Stimulated activated CD8-positive, alpha-beta memory T cell treated with anti-CD3 and anti-CD28 coated beads, Interleukin-15, amount 100 ng/mL, for 48 hours (primary cell): ENCODE measurements around the gene SORL1-AS1.
"Not testable (repeated sequence)": the region's sequence is repeated elsewhere in the genome, so short reads cannot be mapped to it uniquely, and the experiment has no call there.

Experiments
- DNase-seq, 2 donors: peaks; one replicate each; pipeline ENCODE4 v3.0.0-alpha.2; 2020; ENCODE audit warnings: low read depth in 2 of 2

SORL1-AS1 gene

DNA sequence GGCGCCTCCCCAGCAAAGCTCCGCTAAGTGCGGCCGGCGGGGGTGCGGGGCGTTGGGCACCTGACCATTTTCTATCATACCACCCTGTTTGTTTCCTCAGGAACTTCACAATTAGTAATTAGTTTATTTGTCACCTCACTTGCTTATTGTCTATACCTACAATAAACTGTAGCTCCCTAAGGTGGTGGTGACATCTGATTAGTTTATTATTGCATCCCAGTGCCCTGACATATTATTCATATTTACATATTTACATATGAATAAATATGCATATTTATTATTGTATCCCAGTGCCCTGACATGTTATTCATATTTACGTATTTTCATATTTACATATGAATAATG, 25.4 kb downstream of the SORL1-AS1 start:
- DNase-seq, result no peak

DNA sequence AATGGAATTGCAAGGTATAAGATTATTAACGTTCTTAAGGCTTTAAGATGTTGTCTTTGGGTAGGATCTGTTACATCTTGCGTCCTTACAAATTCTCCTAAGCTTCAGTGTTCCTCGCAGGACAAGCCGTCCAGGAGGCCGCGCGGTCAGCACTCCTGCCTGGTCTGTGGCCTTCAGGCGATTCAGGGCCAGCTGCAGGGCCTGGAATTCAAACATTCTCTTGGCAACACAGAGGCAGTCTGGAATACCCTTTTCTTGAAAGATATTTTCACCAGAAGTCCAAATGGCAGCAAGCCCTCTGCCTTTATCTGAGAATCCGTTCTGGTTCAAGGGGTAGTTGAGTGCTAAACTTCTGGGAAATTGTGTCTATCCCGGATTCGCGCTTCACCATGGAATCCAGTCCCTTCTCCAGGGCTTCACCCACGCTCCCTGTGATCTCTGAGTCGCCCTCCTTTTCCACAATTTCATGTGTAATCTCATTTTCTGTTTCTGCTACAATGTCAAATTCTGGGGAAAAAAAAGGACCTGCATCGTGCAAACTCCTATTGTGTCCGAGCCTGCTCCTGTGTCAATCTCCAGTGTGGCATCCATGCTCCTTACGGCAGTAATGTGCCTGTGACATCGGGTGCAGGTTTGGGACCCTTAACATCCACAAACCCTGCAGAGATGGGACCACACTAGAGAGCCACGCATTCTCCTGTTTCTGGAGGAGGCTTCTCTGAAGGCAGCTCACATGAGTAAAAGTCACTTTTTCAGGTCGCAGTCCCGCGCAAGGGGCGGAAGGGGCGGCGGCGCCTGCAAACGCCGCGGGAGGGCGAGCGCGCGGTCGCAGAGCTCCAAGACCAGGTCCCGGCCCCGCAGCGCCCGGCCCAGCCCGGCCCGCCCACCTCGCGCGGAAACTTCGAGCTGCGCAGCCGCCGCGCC, 26.0 kb downstream of the SORL1-AS1 start:
- DNase-seq, result peak; percentile 40 to 45

DNA sequence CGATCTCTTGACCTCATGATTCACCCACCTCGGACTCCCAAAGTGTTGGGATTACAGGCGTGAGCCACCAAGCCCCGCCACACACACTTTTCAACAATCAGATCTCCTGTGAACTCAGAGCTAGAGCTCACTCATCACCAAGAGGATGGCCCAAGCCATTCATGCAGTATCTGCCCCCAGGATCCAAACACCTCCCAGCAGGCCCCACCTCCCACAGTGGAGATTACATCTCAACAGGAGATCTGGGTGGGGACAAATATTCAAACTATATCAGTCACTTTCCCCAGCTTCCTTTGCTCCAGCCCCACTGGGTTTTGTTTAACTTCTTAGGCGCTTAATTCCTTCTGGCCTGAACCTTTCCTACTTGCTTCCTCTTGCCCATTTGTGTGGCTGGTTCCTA, 26.9 kb downstream of the SORL1-AS1 start:
- no peak for DNase-seq

DNA sequence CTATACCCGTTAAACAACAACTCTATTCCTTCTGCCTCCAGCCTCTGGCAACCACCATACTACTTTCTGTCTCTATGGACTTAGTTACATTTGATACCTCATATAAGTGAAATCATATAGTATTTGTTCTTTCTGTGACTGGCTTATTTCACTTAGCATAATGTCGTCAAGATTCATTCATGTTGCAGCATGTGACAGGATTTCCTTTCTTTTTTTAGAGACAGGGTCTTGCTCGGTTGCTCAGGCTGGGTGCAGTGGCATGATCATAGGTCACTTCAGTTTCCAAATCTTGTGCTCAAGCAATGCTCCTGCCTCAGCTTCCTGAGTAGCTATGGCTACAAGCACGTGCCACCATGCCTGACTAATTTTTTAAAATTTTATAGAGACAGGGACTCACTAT, 30.1 kb downstream of the SORL1-AS1 start:
- no peak for DNase-seq

DNA sequence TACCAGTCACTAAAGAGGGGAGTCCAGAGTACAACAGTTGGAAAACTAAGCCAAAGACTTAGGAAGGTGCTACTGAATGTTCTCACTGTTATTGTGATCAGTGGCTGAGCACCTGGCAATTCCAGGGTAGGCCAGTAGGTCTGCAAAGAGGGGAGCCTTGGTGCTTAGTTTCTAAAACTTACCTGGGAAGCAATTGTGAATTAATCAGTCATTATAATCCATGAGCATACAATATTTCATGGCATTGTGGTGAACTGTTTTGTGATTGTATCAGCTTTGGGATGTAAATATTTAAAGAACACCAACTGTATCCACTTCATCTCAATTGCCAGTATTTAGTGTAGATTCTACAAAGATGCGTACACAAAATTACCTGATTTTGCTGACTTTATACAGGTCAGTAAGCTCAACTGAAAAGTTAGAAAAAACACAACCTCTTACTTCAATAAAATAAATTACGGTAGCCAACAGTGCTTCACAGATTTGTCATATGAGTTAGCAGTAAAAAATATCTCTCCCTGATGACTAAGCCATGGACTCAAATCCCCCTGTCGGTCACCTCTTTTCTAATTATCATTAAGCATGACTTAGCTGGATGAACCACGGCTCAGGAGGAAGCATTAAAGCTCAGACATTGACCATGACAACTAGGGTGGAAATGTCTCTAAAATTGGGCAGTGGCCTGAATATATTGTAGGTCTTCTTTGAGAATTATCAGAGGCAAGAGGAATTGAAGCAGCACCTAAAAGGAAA, 31.4 kb downstream of the SORL1-AS1 start:
- DNase-seq, result no peak

DNA sequence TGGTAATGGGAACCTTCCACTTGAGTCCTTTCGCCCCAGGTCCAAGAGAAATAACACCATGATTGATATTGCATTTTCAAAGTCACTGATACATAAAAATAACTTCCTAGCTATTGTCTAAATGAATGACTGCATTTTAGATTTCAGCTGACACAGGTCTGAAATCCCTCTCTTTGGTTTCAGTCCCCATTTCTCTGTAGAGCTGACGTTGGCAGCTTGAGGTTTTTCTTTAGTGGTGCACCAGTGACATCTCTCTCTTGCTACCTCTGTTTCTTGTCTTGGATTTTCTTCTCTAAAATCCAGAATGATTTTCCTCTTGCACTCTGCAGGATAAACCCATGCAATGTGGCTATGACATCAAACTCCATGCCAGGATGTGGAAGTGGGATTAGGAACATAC, 32.4 kb downstream of the SORL1-AS1 start:
- DNase-seq, result no peak

DNA sequence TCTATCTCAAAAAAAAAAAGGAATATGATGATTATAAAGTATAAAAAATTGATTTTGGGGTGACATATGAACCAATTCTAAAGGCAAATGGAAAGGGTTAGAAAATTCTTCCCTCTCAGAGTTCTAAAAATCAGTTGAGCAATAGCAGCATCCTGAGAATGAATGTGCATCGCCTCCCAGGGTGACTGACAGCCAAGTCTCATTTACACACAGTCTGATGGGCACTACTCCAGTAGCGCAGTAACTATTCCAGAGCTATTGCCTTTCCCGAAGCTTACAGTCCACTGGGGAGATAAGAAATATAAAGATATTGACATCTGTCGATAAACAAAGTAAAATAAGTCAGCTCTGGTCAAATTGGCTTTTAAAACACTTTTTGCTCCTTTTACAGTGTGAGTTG, 32.9 kb downstream of the SORL1-AS1 start:
- DNase-seq, result no peak

DNA sequence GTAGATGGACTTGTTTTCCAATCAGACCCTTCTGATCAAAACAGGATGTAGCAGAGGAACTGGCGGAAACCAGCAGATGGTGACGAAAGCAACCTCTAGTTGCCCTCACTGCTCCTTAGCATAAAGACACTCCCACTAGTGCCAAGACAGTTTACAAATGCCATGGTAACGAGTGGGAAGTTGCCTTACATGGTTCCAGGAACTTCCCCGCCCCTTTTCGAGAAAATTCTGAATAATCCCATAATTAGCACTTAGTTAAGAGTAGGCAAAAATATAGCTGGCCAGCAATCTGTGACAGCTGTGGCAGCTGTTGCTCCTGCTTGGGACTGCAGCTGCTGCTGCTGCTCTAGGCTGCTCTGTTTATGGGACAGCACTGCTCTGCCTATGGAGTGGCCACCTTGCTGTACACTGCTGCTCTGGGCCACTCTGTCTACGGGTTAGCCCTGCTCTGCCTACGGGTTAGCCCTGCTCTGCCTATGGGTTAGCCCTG, 34.1 kb downstream of the SORL1-AS1 start:
- DNase-seq, result no peak

DNA sequence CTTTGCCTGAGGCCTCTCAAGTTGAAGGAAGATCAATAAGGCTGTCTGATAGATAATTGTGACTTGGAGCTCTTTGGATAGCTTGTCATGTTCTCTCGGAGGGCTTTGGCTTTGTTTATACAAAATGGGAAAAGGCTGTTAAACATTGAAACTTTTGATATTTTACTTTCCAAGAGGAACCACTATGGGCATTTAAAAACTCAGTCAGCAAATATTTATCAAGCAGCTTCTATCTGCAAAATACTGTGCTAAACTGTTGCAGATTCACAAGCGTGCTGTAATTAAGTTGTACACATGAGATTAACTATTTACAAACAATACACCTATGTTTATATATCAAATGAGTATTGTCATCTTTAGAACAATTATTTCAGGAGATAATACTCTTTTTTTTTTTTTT, 35.2 kb downstream of the SORL1-AS1 start:
- no peak for DNase-seq

DNA sequence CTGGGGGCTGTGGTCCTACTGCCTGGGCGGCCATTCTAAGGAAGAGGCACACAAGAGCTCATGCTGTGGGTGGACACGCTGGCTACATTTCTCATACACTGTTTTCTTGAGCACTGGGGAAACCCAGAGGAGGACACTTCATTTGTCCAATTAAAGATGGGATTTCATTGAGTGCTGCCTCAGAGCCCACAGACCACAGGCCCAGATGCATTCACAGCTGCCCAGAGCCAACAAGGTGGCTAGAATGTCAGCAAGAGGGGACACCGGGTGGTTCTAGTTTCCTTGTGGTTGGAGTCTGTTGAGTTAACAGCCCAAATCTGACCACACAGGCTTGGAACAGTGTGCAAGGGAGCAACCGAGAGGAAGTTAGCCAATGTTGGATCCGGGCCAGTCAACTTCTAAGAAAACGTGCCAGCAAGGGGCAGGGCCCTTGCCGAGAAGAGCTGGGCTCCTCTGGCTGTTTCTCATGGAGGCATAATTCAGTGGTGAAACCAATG, 35.7 kb downstream of the SORL1-AS1 start:
- peak; percentile 47 to 58 for DNase-seq

DNA sequence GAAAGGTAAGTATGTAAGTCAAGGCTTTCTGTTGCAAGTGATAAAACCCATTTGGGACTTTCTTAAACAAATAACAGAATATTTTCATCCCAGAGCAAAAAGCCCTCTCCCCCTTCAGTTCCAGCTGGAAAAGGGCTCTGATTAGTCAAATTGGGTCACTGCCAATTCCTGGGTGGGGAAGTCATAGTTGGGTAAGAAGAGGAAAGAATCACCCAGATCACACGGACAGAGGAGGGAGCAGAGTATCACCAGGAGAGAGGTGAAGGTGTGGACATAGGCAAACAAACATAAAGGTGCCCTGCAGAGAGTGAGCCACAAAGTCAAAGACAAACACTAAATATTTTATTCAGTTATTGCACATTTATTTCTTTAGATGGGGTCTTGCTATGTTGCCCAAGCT, 36.9 kb downstream of the SORL1-AS1 start:
- DNase-seq, result no peak

DNA sequence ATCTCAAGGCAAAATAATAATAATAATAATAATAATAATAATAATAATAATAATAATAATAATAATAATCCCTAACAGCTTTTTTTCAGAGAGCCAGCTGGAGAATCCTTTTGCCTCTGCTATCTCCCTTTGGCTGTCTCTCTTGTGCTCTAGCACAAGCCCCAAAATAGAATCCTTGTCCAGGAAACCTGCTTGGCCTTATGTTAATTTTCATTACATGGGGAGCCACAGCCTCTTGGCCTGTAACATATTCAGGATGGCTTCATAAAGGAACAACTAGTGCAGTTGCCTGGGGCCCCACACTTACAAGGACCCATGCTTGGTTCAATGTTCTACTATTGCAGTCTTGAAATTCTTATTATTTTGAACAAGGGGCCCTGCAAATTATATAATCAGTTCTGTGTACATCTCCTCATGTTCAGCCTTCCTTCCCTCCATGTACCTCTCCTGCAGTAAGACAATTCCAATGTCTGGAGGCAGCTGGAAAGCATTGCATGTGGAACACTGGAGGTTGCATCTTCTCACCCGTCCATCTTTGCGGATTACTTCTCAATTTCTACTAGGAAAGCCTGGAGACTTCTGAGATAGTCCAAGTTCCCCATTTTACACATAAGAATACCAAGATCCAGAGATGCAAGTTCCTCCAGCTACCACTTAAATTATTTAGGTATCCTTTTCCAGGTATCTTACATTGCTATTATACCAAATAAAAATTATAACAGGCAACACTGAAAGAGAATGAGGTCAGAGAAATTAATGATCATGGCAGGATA, 38.4 kb downstream of the SORL1-AS1 start:
- no peak for DNase-seq

DNA sequence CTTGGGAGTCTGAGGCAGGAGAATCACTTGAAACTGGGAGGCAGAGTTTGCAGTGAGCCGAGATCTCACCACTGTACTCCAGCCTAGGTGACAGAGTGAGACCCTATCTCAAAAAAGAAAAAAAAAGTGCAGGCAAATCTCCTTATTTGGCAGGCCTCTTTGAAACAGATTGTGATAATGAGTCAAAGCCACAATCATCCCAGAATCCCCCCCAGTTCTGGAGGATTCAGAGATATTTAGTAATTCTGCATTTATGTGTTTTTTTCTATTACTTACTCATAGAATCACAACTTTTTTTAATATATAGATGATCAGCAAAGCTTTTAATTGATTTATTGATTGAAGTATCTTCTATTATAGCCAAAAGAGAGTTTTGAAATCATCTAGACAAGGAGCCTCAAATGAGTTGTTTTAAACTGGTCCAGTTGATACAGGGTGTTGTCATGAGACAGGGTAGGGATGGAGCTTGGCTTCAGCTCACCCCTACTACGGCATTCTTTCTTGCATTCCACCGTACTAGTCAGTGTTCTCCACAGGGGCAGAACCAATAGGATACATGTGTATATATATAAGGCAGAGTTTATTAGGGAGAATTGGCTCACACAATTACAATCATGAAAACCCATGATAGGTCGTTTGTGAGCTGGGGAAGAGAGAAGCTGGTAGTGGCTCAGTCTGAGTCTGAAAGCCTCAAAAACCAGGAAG, 39.9 kb downstream of the SORL1-AS1 start:
- no peak for DNase-seq

DNA sequence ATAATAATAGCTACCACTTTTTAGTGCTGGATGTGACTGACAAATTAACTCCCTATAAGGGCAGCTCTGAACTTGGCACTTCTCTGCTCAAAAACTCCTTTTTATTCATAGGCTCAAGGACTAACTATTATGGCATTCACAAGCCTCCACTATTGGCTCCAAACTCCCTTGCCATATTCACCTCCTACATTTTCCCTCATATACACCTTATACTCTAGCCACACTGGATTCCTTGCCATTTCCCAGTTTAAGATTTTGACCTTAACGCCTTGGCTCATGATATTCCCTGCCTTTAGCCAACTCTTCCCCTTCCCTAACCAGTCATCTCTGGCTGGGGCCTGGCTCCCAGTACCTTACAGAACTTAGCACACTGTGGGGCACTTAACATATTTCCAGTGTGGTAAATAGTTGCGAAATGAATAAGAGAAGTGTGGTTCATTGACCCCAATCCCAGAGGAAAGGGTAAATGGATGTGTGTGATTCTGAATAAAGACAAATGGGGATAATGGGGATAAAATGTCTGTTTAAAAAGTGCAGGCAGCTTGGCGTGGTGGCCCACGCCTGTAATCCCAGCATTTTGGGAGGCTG, 40.7 kb downstream of the SORL1-AS1 start:
- DNase-seq, result no peak

DNA sequence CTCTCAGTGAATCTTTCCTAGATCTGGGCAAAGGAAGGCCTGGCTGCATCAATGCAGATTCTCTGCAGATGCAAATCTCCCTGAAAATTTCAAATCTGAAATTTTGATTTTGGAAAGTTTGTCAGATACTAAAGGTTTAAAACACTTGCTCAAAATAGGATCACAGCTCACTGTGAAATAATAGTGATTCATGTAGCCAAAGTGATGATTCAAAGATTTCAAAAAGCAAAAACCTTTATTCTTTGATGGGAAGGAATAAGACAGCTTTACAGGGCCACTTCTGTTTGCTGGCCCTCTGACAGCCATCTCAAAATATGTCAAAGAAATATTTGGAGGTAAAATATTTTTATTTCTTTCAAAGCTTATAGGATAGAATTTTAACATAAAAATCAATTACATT, 41.4 kb downstream of the SORL1-AS1 start:
- DNase-seq, result not testable (repeated sequence)

DNA sequence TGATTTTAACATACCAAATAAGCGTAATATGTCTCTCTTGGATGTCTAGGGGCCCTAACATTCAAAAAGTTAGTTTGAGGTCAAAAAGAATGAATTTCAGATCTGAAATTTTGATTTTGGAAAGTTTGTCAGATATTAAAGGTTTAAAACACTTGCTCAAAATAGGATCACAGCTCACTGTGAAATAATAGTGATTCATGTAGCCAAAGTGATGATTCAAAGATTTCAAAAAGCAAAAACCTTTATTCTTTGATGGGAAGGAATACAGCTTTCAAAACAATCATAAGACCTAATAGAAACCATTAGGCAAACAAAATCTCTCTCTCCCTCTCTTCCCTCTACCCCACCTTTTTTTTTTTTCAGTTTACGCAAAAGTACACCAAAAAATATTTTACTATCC, 42.7 kb downstream of the SORL1-AS1 start:
- DNase-seq, result not testable (repeated sequence)

DNA sequence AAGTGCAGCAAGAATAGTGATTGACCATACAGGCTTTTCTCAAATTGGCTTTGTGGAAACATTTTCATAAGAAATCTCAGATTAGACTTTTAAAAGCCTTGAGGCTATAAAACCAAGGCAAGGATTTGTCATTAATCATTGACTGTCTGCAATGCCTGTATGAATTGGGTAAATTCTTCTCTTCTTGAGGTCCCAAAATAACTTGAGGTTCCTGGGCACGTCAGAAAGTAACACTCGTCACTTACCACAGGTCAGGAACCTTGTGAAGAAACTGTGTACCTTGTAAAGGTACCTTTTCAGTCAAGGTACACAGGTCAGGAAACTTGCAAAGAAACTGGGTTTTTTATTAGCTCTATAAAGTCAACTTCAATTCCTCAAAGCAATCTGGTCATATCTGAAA, 43.9 kb downstream of the SORL1-AS1 start:
- no peak for DNase-seq

DNA sequence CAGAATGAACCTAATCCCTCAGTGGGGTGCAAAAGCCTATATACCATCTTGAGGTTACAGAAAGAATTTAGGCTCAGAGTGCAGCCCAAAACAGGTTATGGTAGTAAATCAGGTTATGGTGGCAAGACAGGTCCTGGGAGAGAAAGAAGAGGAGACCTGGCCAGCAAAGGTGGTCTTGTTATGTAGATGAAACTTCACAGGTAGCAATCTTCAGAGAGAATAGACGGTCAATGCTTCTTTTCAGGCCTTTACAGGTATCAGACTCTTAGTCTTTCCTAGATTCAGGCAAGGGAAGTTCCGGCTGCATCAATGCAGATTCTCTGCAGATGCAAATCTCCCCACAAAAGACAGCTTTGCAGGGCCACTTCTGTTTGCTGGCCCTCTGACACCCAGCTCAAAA, 46.5 kb downstream of the SORL1-AS1 start:
- DNase-seq, result no peak

DNA sequence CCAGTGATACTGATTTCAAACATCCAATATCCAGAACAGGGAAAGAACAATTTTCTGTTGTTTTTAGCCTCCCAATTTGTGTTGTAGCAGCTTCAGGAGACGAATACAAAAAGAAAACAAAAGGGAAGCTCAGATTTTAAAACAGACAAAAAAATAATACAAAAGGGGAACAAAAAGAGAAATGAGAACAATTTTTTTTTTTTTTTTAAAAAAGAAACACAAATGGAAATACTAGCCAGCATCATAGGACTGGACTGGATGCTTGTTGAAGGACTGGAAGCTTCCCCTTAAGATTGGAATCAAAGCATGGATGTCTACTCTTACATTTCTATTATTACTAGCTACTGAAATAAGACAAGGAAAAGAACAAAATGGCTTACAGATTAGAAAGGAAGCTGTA, 47.1 kb downstream of the SORL1-AS1 start:
- DNase-seq, result no peak

DNA sequence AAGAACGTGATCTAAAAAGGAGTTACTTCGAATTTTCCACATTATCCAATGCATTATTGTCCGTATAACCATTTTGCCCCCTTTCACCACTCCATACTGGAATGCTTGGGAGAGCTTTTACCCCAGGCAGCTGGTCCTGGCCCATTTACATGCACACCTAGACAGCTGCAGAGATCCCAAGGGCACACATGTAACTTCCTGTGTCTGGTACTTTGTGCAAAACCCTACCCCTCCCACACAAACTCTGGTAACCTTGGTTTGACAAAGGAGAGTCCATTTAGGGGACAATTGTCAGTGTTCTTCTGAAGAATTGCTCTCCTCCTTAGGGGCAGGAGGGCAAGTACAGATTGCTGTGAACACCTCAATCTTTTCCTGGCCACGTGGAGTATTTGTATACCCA, 58.0 kb downstream of the SORL1-AS1 start:
- DNase-seq, result no peak

DNA sequence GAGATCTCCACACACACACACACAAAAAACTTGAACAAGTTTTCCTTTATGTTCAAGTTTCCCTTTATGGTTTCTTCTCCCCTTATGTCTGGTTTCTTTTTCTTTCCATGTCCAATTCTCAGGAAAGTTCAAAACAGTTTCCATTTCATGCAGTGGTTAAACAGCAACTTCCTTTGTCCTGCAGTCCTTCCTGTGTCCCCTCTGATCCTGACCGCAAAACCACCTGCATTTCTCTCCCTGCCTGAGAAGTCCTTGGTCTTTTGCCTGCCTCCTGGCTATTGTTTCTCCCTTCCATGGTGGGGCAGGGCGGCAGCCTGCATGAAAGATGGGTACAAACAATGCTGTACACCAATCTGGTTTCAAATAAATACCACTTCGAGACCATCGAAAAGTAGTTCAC, 58.9 kb downstream of the SORL1-AS1 start:
- no peak for DNase-seq
